Measurements from ENCODE around the gene ATP6AP2. TPM values are rescaled to one million over a fixed set of nuclear protein-coding genes. Genes with fewer than 3 reads are reported as not detected.
"Not testable (repeated sequence)": the region's sequence is repeated elsewhere in the genome, so short reads cannot be mapped to it uniquely, and the experiment has no call there.

The ATP6AP2 gene
- total RNA-seq, 1 donor from 2014 or later: 85.6 TPM

DNA sequence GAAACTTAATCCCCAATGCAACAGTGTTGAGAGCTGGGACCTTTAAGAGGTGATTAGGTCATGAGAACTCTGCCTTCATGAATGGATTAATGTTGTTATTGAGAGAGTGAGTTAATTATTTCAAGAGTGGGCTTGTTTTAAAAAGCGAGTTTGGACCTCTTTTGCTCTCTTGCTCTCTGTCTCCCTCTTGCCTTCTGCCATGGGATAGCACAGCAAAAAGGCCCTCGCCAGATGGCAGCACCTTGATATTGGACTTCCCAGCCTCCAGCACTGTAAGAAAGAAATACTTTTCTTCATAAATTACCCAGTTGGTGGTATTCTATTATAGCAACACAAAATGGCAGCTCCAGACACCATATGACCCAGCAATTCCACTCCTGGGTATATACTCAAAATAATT lies 7.0 kb upstream of the ATP6AP2 start:
- DNase-seq (ENCODE audit: low spot score): no peak
- H3K27ac Mint-ChIP-seq (ENCODE audit: unreplicated experiment): no peak overlapping the region
- H3K4me1 Mint-ChIP-seq (ENCODE audit: unreplicated experiment): no peaks in the 10 kb centered on the region
- no peaks in the 10 kb centered on the region for H3K27me3 Mint-ChIP-seq (ENCODE audit: unreplicated experiment)
- TF ChIP-seq, protein P1, sequence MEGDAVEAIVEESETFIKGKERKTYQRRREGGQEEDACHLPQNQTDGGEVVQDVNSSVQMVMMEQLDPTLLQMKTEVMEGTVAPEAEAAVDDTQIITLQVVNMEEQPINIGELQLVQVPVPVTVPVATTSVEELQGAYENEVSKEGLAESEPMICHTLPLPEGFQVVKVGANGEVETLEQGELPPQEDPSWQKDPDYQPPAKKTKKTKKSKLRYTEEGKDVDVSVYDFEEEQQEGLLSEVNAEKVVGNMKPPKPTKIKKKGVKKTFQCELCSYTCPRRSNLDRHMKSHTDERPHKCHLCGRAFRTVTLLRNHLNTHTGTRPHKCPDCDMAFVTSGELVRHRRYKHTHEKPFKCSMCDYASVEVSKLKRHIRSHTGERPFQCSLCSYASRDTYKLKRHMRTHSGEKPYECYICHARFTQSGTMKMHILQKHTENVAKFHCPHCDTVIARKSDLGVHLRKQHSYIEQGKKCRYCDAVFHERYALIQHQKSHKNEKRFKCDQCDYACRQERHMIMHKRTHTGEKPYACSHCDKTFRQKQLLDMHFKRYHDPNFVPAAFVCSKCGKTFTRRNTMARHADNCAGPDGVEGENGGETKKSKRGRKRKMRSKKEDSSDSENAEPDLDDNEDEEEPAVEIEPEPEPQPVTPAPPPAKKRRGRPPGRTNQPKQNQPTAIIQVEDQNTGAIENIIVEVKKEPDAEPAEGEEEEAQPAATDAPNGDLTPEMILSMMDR (IDR thresholded peaks at IDR 0.05; ENCODE audit: unreplicated experiment): peak; percentile 14
- no peaks in the 10 kb centered on the region for H3K36me3 Mint-ChIP-seq (ENCODE audit: low read depth, unreplicated experiment)
- H3K9me3 Mint-ChIP-seq (ENCODE audit: unreplicated experiment): no peaks in the 10 kb centered on the region
- H3K4me3 Mint-ChIP-seq (ENCODE audit: unreplicated experiment): no peak overlapping the region

DNA sequence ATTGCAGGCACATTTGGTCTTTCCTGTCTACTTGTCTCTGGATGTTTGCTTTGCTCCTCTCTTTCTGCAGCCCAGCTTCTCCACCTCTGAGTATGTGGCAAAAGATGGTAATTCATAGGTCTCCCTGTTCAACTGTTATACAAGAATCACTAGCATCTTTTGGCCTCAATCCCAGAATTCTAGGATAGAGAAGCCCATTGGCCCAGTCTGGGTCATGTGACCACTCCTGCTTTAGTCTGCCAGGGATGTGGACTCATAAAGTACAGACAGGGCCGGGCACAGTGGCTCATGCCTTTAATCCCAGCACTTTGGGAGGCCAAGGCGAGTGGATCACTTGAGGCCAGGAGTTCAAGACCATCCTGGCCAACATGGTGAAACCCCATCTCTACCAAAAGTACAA lies 5.4 kb upstream of the ATP6AP2 start:
- H3K27me3 Mint-ChIP-seq (ENCODE audit: unreplicated experiment); H3K9me3 Mint-ChIP-seq (ENCODE audit: unreplicated experiment); H3K36me3 Mint-ChIP-seq (ENCODE audit: low read depth, unreplicated experiment); H3K4me1 Mint-ChIP-seq (ENCODE audit: unreplicated experiment); H3K27ac Mint-ChIP-seq (ENCODE audit: unreplicated experiment); H3K4me3 Mint-ChIP-seq (ENCODE audit: unreplicated experiment); DNase-seq (ENCODE audit: low spot score): not testable (repeated sequence)

DNA sequence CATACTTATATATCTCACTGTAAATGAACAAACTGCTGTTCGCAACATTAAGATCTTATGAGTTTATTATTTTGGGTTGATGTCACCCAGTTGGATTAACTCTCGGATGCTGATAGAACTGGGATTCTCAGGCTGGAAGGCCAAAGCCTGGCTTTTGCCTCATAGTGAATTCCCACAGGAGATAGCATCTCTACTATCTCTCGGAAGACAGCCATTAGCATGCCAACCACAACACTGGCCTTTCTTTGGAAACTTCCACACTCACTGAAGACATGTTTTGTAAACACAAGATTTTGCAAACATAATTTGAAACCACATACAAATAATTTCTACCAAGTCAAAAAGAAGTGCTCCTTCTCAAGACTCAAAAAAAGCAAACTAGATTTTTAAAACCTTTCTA lies 4.5 kb upstream of the ATP6AP2 start:
- DNase-seq (ENCODE audit: low spot score): no peak
- Mint-ChIP-seq H3K4me1 (ENCODE audit: unreplicated experiment) (peaks cover 4% of the 10 kb centered on the region), H3K4me3 (ENCODE audit: unreplicated experiment) (no peak overlapping the region), H3K9me3 (ENCODE audit: unreplicated experiment) (no peaks in the 10 kb centered on the region), H3K27ac (ENCODE audit: unreplicated experiment) (no peak overlapping the region), H3K27me3 (ENCODE audit: unreplicated experiment) (peaks cover 2% of the 10 kb centered on the region), H3K36me3 (ENCODE audit: low read depth, unreplicated experiment) (no peaks in the 10 kb centered on the region)
- TF ChIP-seq, protein P1 (IDR thresholded peaks at IDR 0.05; ENCODE audit: unreplicated experiment): no peak

DNA sequence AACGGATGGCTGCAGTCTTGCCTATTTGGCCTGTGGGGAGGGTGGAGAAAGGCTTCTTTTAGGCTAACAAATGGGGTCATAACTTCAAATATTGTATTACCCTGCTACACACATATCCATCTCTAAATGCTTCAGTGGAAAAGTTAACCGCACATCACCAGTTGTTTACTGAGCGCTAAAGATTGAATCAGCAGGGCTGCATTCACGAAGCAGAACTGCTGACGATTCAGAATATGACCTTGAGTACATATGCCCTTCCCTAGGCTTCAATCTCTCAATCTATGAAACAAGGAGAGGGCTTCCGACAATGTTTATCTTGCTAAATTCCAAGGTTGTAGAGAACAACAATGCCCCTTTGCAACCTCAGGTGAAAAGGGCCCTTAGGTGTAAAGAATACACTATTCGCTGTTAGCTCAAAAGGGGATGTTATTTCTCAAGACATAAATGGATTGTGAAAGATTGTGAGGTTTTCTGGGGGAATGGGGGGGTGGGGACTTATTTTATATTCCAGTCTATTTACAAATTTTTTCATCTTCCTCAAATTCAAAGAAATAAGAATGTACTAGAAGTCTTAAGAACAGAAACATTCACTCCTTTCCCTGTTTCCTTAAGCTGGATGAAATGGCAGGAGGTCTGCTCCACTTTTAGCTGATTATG lies 2.6 kb upstream of the ATP6AP2 start:
- no peak overlapping the region for H3K4me3 Mint-ChIP-seq (ENCODE audit: unreplicated experiment)
- H3K27ac Mint-ChIP-seq (ENCODE audit: unreplicated experiment): no peak overlapping the region
- no peaks in the 10 kb centered on the region for H3K36me3 Mint-ChIP-seq (ENCODE audit: low read depth, unreplicated experiment)
- H3K4me1 Mint-ChIP-seq (ENCODE audit: unreplicated experiment): peaks cover 4% of the 10 kb centered on the region
- H3K27me3 Mint-ChIP-seq (ENCODE audit: unreplicated experiment): peaks cover 2% of the 10 kb centered on the region
- no peaks in the 10 kb centered on the region for H3K9me3 Mint-ChIP-seq (ENCODE audit: unreplicated experiment)
- TF ChIP-seq, protein P1 (IDR thresholded peaks at IDR 0.05; ENCODE audit: unreplicated experiment): no peak
- no peak for DNase-seq (ENCODE audit: low spot score)

DNA sequence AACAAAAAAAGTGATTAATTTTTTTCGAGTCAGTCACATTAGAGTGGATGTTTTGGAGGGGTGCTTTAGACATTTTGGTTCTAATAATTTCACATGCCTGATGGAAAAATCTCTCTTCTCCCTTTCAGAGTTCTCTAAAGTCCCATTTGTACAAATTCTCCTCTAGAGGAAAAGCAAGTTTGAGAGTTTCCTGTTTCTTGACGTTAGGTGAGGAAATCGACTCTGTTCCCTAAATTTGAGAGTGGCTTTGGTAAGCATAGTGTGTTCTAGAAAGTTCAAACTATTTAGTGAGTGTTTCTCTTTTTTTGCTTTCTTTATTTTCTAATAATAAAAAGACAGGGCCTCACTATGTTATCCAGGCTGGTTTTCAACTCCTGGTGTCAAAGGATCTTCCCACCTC lies 1.6 kb upstream of the ATP6AP2 start:
- H3K36me3 Mint-ChIP-seq (ENCODE audit: low read depth, unreplicated experiment): no peaks in the 10 kb centered on the region
- no peaks in the 10 kb centered on the region for H3K9me3 Mint-ChIP-seq (ENCODE audit: unreplicated experiment)
- TF ChIP-seq, protein P1 (IDR thresholded peaks at IDR 0.05; ENCODE audit: unreplicated experiment): no peak
- peaks cover 2% of the 10 kb centered on the region for H3K27me3 Mint-ChIP-seq (ENCODE audit: unreplicated experiment)
- H3K27ac Mint-ChIP-seq (ENCODE audit: unreplicated experiment): no peak overlapping the region
- DNase-seq (ENCODE audit: low spot score): no peak
- H3K4me3 Mint-ChIP-seq (ENCODE audit: unreplicated experiment): no peak overlapping the region
- H3K4me1 Mint-ChIP-seq (ENCODE audit: unreplicated experiment): peaks cover 4% of the 10 kb centered on the region

Measured in endothelial cell (in vitro differentiated cells).